ENCODE measurements around the gene CASP4. TPM values are rescaled to one million over a fixed set of nuclear protein-coding genes. Genes with fewer than 3 reads are reported as not detected.
"Not testable (repeated sequence)": the region's sequence is repeated elsewhere in the genome, so short reads cannot be mapped to it uniquely, and the experiment has no call there.

CASP4 gene
- total RNA-seq, 1 experiment from 2014 or later, result 21.1 TPM

DNA sequence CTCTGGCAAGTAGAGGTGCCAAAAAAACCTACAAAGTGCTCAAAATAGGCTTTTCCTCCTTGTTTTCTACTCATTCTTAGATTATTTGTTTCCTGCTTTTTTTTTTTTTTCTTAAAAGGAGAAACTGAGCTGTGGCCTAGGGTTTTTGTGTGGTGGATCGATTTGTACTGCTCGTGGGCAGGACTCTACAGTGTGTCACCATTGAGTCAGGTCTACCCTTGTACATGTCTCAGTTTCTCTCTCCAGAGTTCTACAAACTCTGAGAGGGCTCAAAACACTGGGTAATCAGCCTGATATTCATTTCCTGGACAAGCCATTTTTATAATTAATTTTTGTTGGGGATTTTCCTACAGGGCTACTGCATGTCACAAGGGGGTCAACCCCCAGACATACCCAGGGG lies 5.2 kb upstream of the CASP4 start:
- H3K9ac ChIP-seq (ENCODE audit: low read length), result no peak overlapping the region
- intact Hi-C loops (cut with micrococcal nuclease), result no loop called here
- H4K20me1 ChIP-seq (ENCODE audit: insufficient read depth), result no peaks in the 10 kb centered on the region
- TF ChIP-seq POLR2A (IDR thresholded peaks at IDR 0.05; ENCODE audit: borderline replicate concordance, extremely low read depth, insufficient read depth, insufficient read length) (no peak), TCF7L2 (IDR thresholded peaks at IDR 0.05; ENCODE audit: borderline replicate concordance, extremely low read depth, insufficient read depth, insufficient read length) (no peak), CEBPB (IDR thresholded peaks at IDR 0.05; ENCODE audit: low read depth) (no peak)
- TF ChIP-seq, protein P1, sequence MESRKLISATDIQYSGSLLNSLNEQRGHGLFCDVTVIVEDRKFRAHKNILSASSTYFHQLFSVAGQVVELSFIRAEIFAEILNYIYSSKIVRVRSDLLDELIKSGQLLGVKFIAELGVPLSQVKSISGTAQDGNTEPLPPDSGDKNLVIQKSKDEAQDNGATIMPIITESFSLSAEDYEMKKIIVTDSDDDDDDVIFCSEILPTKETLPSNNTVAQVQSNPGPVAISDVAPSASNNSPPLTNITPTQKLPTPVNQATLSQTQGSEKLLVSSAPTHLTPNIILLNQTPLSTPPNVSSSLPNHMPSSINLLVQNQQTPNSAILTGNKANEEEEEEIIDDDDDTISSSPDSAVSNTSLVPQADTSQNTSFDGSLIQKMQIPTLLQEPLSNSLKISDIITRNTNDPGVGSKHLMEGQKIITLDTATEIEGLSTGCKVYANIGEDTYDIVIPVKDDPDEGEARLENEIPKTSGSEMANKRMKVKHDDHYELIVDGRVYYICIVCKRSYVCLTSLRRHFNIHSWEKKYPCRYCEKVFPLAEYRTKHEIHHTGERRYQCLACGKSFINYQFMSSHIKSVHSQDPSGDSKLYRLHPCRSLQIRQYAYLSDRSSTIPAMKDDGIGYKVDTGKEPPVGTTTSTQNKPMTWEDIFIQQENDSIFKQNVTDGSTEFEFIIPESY (IDR thresholded peaks at IDR 0.05; ENCODE audit: extremely low read depth, insufficient replicate concordance, low read length), result no peak
- H3K4me2 ChIP-seq (ENCODE audit: low read length), result no peak overlapping the region
- H3K36me3 ChIP-seq (ENCODE audit: control insufficient read depth in 1 of 2, insufficient read depth in 2 of 2, low read length in 2 of 2), result no peaks in the 10 kb centered on the region
- no peak overlapping the region for H2AFZ ChIP-seq (ENCODE audit: low read depth, low read length, poor library complexity, severe bottlenecking)
- no peak overlapping the region for H3K27ac ChIP-seq (ENCODE audit: low read depth, low read length)
- H3K9me3 ChIP-seq (ENCODE audit: control insufficient read depth in 1 of 2, insufficient read depth in 1 of 2, low read depth in 1 of 2, low read length in 2 of 2), result no peaks in the 10 kb centered on the region
- ChIA-PET POLR2A (no interaction called here), RAD21 (ENCODE audit: low non-redundant PET in 1 of 2, low total read pairs in 2 of 2, uncharacterized antibody in 2 of 2, unreplicated experiment in 2 of 2) (no interaction called here), CTCF (no interaction called here)
- BruUV-seq (replicated peaks), result no TSS peak
- ATAC-seq (no peak), DNase-seq (ENCODE audit: low read depth, low spot score) (no peak)
- H3K4me1 ChIP-seq (ENCODE audit: control insufficient read depth in 1 of 2, insufficient read depth in 2 of 2, low read length in 2 of 2), result peaks cover 0 to 6% of the 10 kb centered on the region in 2 experiments; a peak in 1 of 4 replicates
- no peaks in the 10 kb centered on the region for H3K9me2 ChIP-seq (ENCODE audit: insufficient read depth)
- H3K79me2 ChIP-seq (ENCODE audit: insufficient read depth, low read length), result no peaks in the 10 kb centered on the region
- no peaks in the 10 kb centered on the region for H3K27me3 ChIP-seq (ENCODE audit: insufficient read depth, low read length)
- no peak overlapping the region for H3K4me3 ChIP-seq (replicated peaks in 1 of 2; ENCODE audit: low read depth in 1 of 2, low read length in 2 of 2)

GRCh38 chr11:104972924-104973323 lies 4.5 kb upstream of the CASP4 start:
- RAD21 ChIA-PET (ENCODE audit: low non-redundant PET in 1 of 2, low total read pairs in 2 of 2, uncharacterized antibody in 2 of 2, unreplicated experiment in 2 of 2); H3K27me3 ChIP-seq (ENCODE audit: insufficient read depth, low read length); H3K9me3 ChIP-seq (ENCODE audit: control insufficient read depth in 1 of 2, insufficient read depth in 1 of 2, low read depth in 1 of 2, low read length in 2 of 2); H3K4me3 ChIP-seq (replicated peaks in 1 of 2; ENCODE audit: low read depth in 1 of 2, low read length in 2 of 2); H3K9me2 ChIP-seq (ENCODE audit: insufficient read depth); H3K27ac ChIP-seq (ENCODE audit: low read depth, low read length); H3K36me3 ChIP-seq (ENCODE audit: control insufficient read depth in 1 of 2, insufficient read depth in 2 of 2, low read length in 2 of 2); intact Hi-C loops (cut with micrococcal nuclease); H3K79me2 ChIP-seq (ENCODE audit: insufficient read depth, low read length); CTCF ChIA-PET; H2AFZ ChIP-seq (ENCODE audit: low read depth, low read length, poor library complexity, severe bottlenecking); H4K20me1 ChIP-seq (ENCODE audit: insufficient read depth); H3K4me2 ChIP-seq (ENCODE audit: low read length); ATAC-seq; BruUV-seq (replicated peaks); DNase-seq (ENCODE audit: low read depth, low spot score); H3K9ac ChIP-seq (ENCODE audit: low read length); POLR2A ChIA-PET: not testable (repeated sequence)
- H3K4me1 ChIP-seq (ENCODE audit: control insufficient read depth in 1 of 2, insufficient read depth in 2 of 2, low read length in 2 of 2), result peaks cover 0 to 12% of the 10 kb centered on the region in 2 experiments; a peak in 1 of 4 replicates
